H1 (cell line): Measurements from ENCODE around the gene ADK. TPM values are rescaled to one million over a fixed set of nuclear protein-coding genes. Genes with fewer than 3 reads are reported as not detected.
"Not testable (repeated sequence)": the region's sequence is repeated elsewhere in the genome, so short reads cannot be mapped to it uniquely, and the experiment has no call there.

Experiments
- CTCF ChIA-PET: fragments of 300-600 bp; sonication (Branson Sonifier 250); formaldehyde crosslinking; loops from one replicate; lab custom pipeline; 2021; ENCODE audit not compliant: partially characterized antibody; lab: Charles Lee
- POLR2A ChIA-PET: fragments of 300-600 bp; sonication (Branson Sonifier 250); formaldehyde crosslinking; loops from one replicate; lab custom pipeline; 2021; ENCODE audit warnings: inconsistent platforms; ENCODE audit not compliant: partially characterized antibody; lab: Charles Lee
- DNase-seq, 2 experiments: peaks; one replicate each; pipeline versions ENCODE4 v3.0.0 to v3.0.0-alpha.2; 2010 to 2022; ENCODE audit warnings: low spot score in 2 of 2, low read depth in 1 of 2, mixed read lengths in 1 of 2
- FAIRE-seq: peaks from 2 replicates; lab custom pipeline; 2011; peaks lifted over from hg19 to GRCh38; lab: Jason Lieb, UNC
- H2AFZ ChIP-seq: 2 replicates; pipeline ENCODE4 v1.8.1; 2012; ENCODE audit warnings: low read length, inconsistent platforms
- H2AK5ac ChIP-seq: 2 replicates; pipeline ENCODE4 v1.6.1; 2013; ENCODE audit warnings: low read depth, low read length
- H2BK120ac ChIP-seq: replicated peaks from 2 replicates; pipeline ENCODE3; 2013; ENCODE audit warnings: low read depth, low read length, inconsistent platforms
- H2BK12ac ChIP-seq: 2 replicates; pipeline ENCODE4 v1.6.1; 2013; ENCODE audit warnings: low read depth, low read length
- H2BK15ac ChIP-seq: 2 replicates; pipeline ENCODE4 v1.6.1; 2013; ENCODE audit warnings: low read length
- H2BK20ac ChIP-seq: 2 replicates; pipeline ENCODE4 v1.6.1; 2013; ENCODE audit warnings: low read length
- H2BK5ac ChIP-seq: 2 replicates; pipeline ENCODE4 v1.6.1; 2013; ENCODE audit warnings: low read depth, low read length
- H3K14ac ChIP-seq: 2 replicates; pipeline ENCODE4 v1.6.1; 2013; ENCODE audit warnings: inconsistent platforms; ENCODE audit not compliant: insufficient read length
- H3K18ac ChIP-seq: 2 replicates; pipeline ENCODE4 v1.6.1; 2013; ENCODE audit warnings: low read length; ENCODE audit errors: extremely low read depth
- H3K23ac ChIP-seq: 2 replicates; pipeline ENCODE4 v1.6.1; 2013; ENCODE audit warnings: inconsistent platforms; ENCODE audit not compliant: insufficient read length
- H3K23me2 ChIP-seq: 2 replicates; pipeline ENCODE4 v1.6.1; 2013; ENCODE audit warnings: low read depth, low read length
- H3K27ac ChIP-seq: 2 replicates; pipeline ENCODE4 v1.6.1; 2011; ENCODE audit warnings: low read depth, low read length, inconsistent platforms
- H3K27me3 ChIP-seq, 4 experiments: replicated peaks in 1 of 4; 1 replicate in 1 of 4; 2 replicates in 3 of 4; pipeline versions ENCODE4 v1.6.1 to v1.8.1; 2011 to 2013; ENCODE audit warnings: low read length in 3 of 4, mild to moderate bottlenecking in 3 of 4, inconsistent platforms in 2 of 4, mixed read lengths in 2 of 4, moderate library complexity in 1 of 4; ENCODE audit not compliant: control insufficient read depth in 3 of 4, insufficient read depth in 3 of 4; ENCODE audit errors: extremely low read depth in 1 of 4
- H3K36me3 ChIP-seq, 4 experiments: 2 replicates each; pipeline versions ENCODE4 v1.6.1 to v1.8.1; 2011 to 2013; ENCODE audit warnings: mild to moderate bottlenecking in 4 of 4, low read length in 3 of 4, moderate library complexity in 2 of 4, control low read depth in 1 of 4, inconsistent platforms in 1 of 4; ENCODE audit not compliant: insufficient read depth in 4 of 4, control insufficient read depth in 2 of 4
- H3K4ac ChIP-seq: replicated peaks from 2 replicates; pipeline ENCODE3; 2013; ENCODE audit warnings: low read length, low read depth, mixed read lengths, inconsistent platforms; ENCODE audit not compliant: insufficient read length
- H3K4me1 ChIP-seq, 4 experiments: replicated peaks in 1 of 4; 1 replicate in 1 of 4; 2 replicates in 3 of 4; pipeline versions ENCODE4 v1.6.1 to v1.8.1; 2011 to 2013; ENCODE audit warnings: low read length in 3 of 4, inconsistent platforms in 2 of 4, mixed read lengths in 1 of 4; ENCODE audit not compliant: insufficient read depth in 4 of 4, control insufficient read depth in 3 of 4
- H3K4me2 ChIP-seq, 2 experiments: 2 replicates each; pipeline versions ENCODE4 v1.6.1 to v1.8.1; 2011 to 2013; ENCODE audit warnings: low read depth in 2 of 2, low read length in 2 of 2, control low read depth in 1 of 2, inconsistent platforms in 1 of 2, mild to moderate bottlenecking in 1 of 2; ENCODE audit not compliant: insufficient read depth in 1 of 2
- H3K4me3 ChIP-seq, 4 experiments: fragments of 200-600, 300-600 bp in 1 of 4; sonication (generic), shearing (Covaris generic), sonication (Bioruptor Twin) in 1 of 4; 2 replicates each; pipeline versions ENCODE4 v1.5.1 to v1.8.1; 2011 to 2016; ENCODE audit warnings: low read length in 4 of 4, low read depth in 3 of 4, control low read depth in 2 of 4, inconsistent platforms in 2 of 4, mild to moderate bottlenecking in 2 of 4, mixed read lengths in 1 of 4, moderate library complexity in 1 of 4; ENCODE audit not compliant: insufficient read depth in 2 of 4; ENCODE audit errors: extremely low read depth in 1 of 4
- H3K56ac ChIP-seq: replicated peaks from 2 replicates; pipeline ENCODE3; 2013; ENCODE audit warnings: low read depth, mild to moderate bottlenecking, mixed read lengths, low read length, inconsistent platforms; ENCODE audit not compliant: insufficient read length
- H3K79me1 ChIP-seq: 2 replicates; pipeline ENCODE4 v1.6.1; 2013; ENCODE audit warnings: low read depth, low read length, control low read depth
- H3K79me2 ChIP-seq, 2 experiments: 2 replicates each; pipeline versions ENCODE4 v1.6.1 to v1.8.1; 2012 to 2013; ENCODE audit warnings: low read length in 2 of 2, mild to moderate bottlenecking in 2 of 2, inconsistent platforms in 1 of 2; ENCODE audit not compliant: insufficient read depth in 2 of 2, control insufficient read depth in 1 of 2
- H3K9ac ChIP-seq, 4 experiments: replicated peaks in 1 of 4; 1 replicate in 1 of 4; 2 replicates in 3 of 4; pipeline versions ENCODE4 v1.6.1 to v1.8.1; 2011 to 2013; ENCODE audit warnings: low read depth in 3 of 4, low read length in 3 of 4, control low read depth in 2 of 4, mild to moderate bottlenecking in 2 of 4, moderate library complexity in 2 of 4, inconsistent platforms in 1 of 4; ENCODE audit errors: extremely low read depth in 1 of 4
- H3K9me3 ChIP-seq, 2 experiments: 2 replicates each; pipeline versions ENCODE4 v1.6.1 to v1.8.1; 2012 to 2013; ENCODE audit warnings: mild to moderate bottlenecking in 2 of 2, moderate library complexity in 2 of 2, control low read depth in 1 of 2, inconsistent platforms in 1 of 2, low read depth in 1 of 2, low read length in 1 of 2, mixed read lengths in 1 of 2; ENCODE audit not compliant: insufficient read depth in 2 of 2
- H4K20me1 ChIP-seq, 2 experiments: replicated peaks in 1 of 2; 2 replicates each; pipeline versions ENCODE3 to v1.8.1; 2011 to 2013; ENCODE audit warnings: inconsistent platforms in 2 of 2, low read length in 2 of 2, mild to moderate bottlenecking in 1 of 2; ENCODE audit not compliant: insufficient read depth in 2 of 2, control insufficient read depth in 1 of 2
- H4K5ac ChIP-seq: 2 replicates; pipeline ENCODE4 v1.6.1; 2013; ENCODE audit warnings: low read length, low read depth, mixed read lengths, inconsistent platforms; ENCODE audit not compliant: insufficient read length
- H4K8ac ChIP-seq: 2 replicates; pipeline ENCODE4 v1.8.0; 2013; ENCODE audit warnings: mild to moderate bottlenecking, moderate library complexity, low read length, inconsistent platforms; ENCODE audit not compliant: insufficient read depth; ENCODE audit errors: extremely low read depth
- H4K91ac ChIP-seq: replicated peaks from 2 replicates; pipeline ENCODE3; 2013; ENCODE audit warnings: low read length, mixed read lengths, inconsistent platforms; ENCODE audit not compliant: insufficient read length
- WGBS, 2 experiments: shearing (Covaris generic) in 1 of 2; methylation state at CpG; one replicate each; pipeline versions ENCODE4 v1.1.6 to v1.1.7; 2013 to 2015; ENCODE audit warnings: low lambda C conversion rate in 2 of 2, mixed read lengths in 2 of 2, inconsistent platforms in 1 of 2, low coverage in 1 of 2, missing lambda C conversion rate in 1 of 2; ENCODE audit not compliant: insufficient replicate concordance in 2 of 2, insufficient coverage in 1 of 2, insufficient read length in 1 of 2; ENCODE audit errors: extremely low coverage in 1 of 2, missing lambda C conversion rate in 1 of 2; 5-methylcytosine and 5-hydroxymethylcytosine counted together
- polyA plus RNA-seq, 7 experiments: library from polyadenylated mRNA; depleted of rRNA in 3 of 7; stranded (reverse) in 5 of 7; unstranded in 2 of 7; fragments of >200 nt in 5 of 7; fragments of 200-250 nt in 2 of 7; gene quantifications; 1 replicate in 5 of 7; 2 replicates in 1 of 7; 4 replicates in 1 of 7; pipeline versions ENCODE4 v1.2.1 to v1.2.3, GENCODE V29; 2011 to 2013; ENCODE audit warnings: missing spikeins in 2 of 7, mixed read lengths in 2 of 7
- total RNA-seq: library from RNA; stranded (reverse); fragmentation: NEBNext Ultra II Directional; extraction: Animal tissue kit (Norgen Biotek cat#: 25700); gene quantifications from 2 replicates; pipeline ENCODE4 v1.2.1, GENCODE V29; 2021

The ADK gene
- total and polyA plus RNA-seq, 2 of the 8 experiments (the other 6 are each of a cell fraction or from before 2014, with no cell fraction given), result 12.3 to 42.4 TPM

DNA sequence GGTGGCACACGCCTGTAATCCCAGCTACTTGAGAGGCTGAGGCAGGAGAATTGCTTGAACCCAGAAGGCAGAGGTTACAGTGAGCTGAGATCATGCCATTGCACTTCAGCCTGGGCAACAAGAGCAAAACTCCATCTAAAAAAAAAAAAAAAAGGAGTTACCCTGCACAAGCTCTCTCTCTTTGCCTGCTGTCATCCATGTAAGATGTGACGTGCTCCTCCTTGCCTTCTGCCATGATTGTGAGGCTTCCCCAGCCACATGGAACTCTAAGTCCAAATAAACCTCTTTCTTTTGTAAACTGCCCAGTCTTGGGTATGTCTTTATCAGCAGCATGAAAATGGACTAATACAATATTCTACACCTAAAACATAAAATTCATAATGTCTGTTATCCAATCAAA lies 429.4 kb downstream of the ADK start:
- not testable (repeated sequence) for H4K8ac ChIP-seq

More for the DNA sequence above, 429.4 kb downstream of the ADK start:
- H3K56ac ChIP-seq, H3K4ac ChIP-seq, H3K4me3 ChIP-seq, H4K20me1 ChIP-seq, H3K36me3 ChIP-seq, H3K18ac ChIP-seq, H3K79me2 ChIP-seq, H3K79me1 ChIP-seq, FAIRE-seq, H3K27me3 ChIP-seq, H4K91ac ChIP-seq, H3K14ac ChIP-seq, H3K23ac ChIP-seq, H2AK5ac ChIP-seq, H2BK5ac ChIP-seq, H2BK20ac ChIP-seq, H3K4me1 ChIP-seq, H3K9ac ChIP-seq, H3K23me2 ChIP-seq, H2BK15ac ChIP-seq, DNase-seq, POLR2A ChIA-PET, H2BK120ac ChIP-seq, H2AFZ ChIP-seq, H3K27ac ChIP-seq, H3K9me3 ChIP-seq, H3K4me2 ChIP-seq, H4K5ac ChIP-seq, H2BK12ac ChIP-seq: not testable (repeated sequence)
- 95% methylated on average over 2 of the region's 2 CpGs; no CpG with 5 or more reads in 1 of the 2 experiments for WGBS, 2 experiments
- CTCF ChIA-PET, result interaction anchor here (1.0 kb wide), 1 partner anchor 13 kb away, joined by 3 read pairs; no protein-coding TSS in a partner anchor
